Stomach (tissue), 9 donors: ENCODE measurements around the gene MINK1. TPM values are rescaled to one million over a fixed set of nuclear protein-coding genes. Genes with fewer than 3 reads are reported as not detected.
"Not testable (repeated sequence)": the region's sequence is repeated elsewhere in the genome, so short reads cannot be mapped to it uniquely, and the experiment has no call there.

Experiments
- DNase-seq, 2 donors: peaks; one replicate each; pipeline versions ENCODE4 v3.0.0 to v3.0.0-alpha.2; 2013 to 2019
- H3K27ac ChIP-seq, 5 donors: fragments of 200-600 bp in 4 of 5; sonication (generic) in 4 of 5; one replicate each; pipeline ENCODE4 v1.5.1; 2013 to 2019; ENCODE audit warnings: mild to moderate bottlenecking in 1 of 5, moderate library complexity in 1 of 5
- H3K27me3 ChIP-seq, 3 donors: fragments of 200-600 bp; sonication (generic); one replicate each; pipeline ENCODE4 v1.5.1; 2017 to 2019; ENCODE audit warnings: mixed run types in 1 of 3
- H3K36me3 ChIP-seq, 4 donors: fragments of 200-600 bp; sonication (generic); 1 replicate in 3 of 4; 2 replicates in 1 of 4; pipeline ENCODE4 v1.5.1; 2016 to 2019
- H3K4me1 ChIP-seq, 4 donors: fragments of 200-600 bp; sonication (generic); one replicate each; pipeline ENCODE4 v1.5.1; 2016 to 2019
- H3K4me3 ChIP-seq, 4 donors: fragments of 200-600 bp; sonication (generic) in 3 of 4; one replicate each; pipeline ENCODE4 v1.5.1; 2016 to 2019; ENCODE audit warnings: mild to moderate bottlenecking in 1 of 4
- H3K9me3 ChIP-seq, 4 donors: fragments of 200-600 bp; sonication (generic); one replicate each; pipeline ENCODE4 v1.5.1; 2016 to 2019
- CTCF ChIP-seq, 7 experiments: fragments of 450-650 bp in 4 of 7; fragments of 200-600 bp in 3 of 7; sonication (generic) in 3 of 7; IDR thresholded peaks; one replicate each; pipeline ENCODE4 v1.5.1; 2016 to 2019; ENCODE audit warnings: antibody characterized with exemption in 7 of 7, control low read depth in 2 of 7, mild to moderate bottlenecking in 1 of 7
- EP300 ChIP-seq: sonication (generic); formaldehyde crosslinking; IDR thresholded peaks from one replicate; pipeline ENCODE4 v1.6.1; 2017; ENCODE audit warnings: antibody characterized with exemption
- POLR2A ChIP-seq, 4 donors: fragments of 450-650 bp; IDR thresholded peaks; one replicate each; pipeline ENCODE4 v1.6.1; 2016; ENCODE audit warnings: antibody characterized with exemption in 4 of 4, control low read depth in 2 of 4, mild to moderate bottlenecking in 1 of 4, moderate library complexity in 1 of 4
- POLR2AphosphoS5 ChIP-seq, 3 donors: sonication (generic); formaldehyde crosslinking; IDR thresholded peaks; one replicate each; pipeline ENCODE4 v1.6.1; 2016; ENCODE audit warnings: antibody characterized with exemption in 3 of 3
- WGBS, 5 donors: extraction: QIAGEN DNeasy Blood & Tissue Kit in 3 of 5; methylation state at CpG; one replicate each; pipeline versions ENCODE4 v1.1.5 to v1.1.7; 2013 to 2018; 5-methylcytosine and 5-hydroxymethylcytosine counted together
- intact Hi-C: fragments of 100-400 bp; cut with DNase I; formaldehyde crosslinking; loops from one replicate; pipeline ENCODE4 v1.15.1; 2023; ENCODE audit warnings: low total_unique reads
- polyA plus RNA-seq, 3 donors: library from polyadenylated mRNA; stranded (reverse); fragments of 200-250 nt; gene quantifications; one replicate each; pipeline ENCODE4 v1.2.3, GENCODE V29; 2013
- total RNA-seq, 5 donors: library from RNA; depleted of rRNA; stranded (reverse); fragments of >200 nt; gene quantifications; one replicate each; pipeline versions ENCODE4 v1.1.0 to v1.2.3, GENCODE V29; 2014 to 2016
- donor health status: healthy with polysubstance abuse.
- donor health status: Bipolar disorder and iron deficiency.
- donor health status: healthy.

MINK1 gene
- total and polyA plus RNA-seq, 8 donors: 24.6 to 230 (median 49.4) TPM

DNA sequence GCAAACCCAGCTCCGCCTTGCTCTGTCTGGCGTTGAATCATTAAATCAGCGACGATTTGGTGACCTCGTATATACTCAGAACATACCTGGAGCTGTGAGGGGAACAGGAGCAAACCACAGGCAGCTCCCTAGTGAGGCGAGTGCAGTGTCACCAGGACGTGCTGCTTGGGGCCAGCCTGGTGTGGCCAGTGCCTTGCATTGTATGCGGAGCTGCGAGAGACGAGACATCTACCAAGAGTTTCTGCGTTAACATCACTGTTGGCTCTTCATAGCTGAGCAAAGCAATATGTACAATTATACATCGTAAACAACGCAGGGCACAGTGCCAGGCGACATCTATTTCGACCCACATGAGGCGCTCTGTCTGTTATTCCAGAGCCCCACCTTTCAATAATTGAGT is 27.9 kb downstream of the MINK1 start:
- H3K27me3 ChIP-seq: no peaks in the 10 kb centered on the region
- H3K9me3 ChIP-seq: no peaks in the 10 kb centered on the region
- intact Hi-C loops: no loop called here
- WGBS, 5 donors: 88 to 93% (median 91%) methylated on average over 16 of the region's 16 CpGs
- peaks cover 4 to 25% (median 16%) of the 10 kb centered on the region in 4 donors for H3K36me3 ChIP-seq
- peaks cover 10 to 25% (median 21%) of the 10 kb centered on the region in 4 donors for H3K4me1 ChIP-seq
- DNase-seq: no peak
- TF ChIP-seq EP300: no peak
- TF ChIP-seq POLR2A (IDR thresholded peaks at IDR 0.05): no peak
- no peak for TF ChIP-seq CTCF (IDR thresholded peaks at IDR 0.05)
- no peak for TF ChIP-seq POLR2AphosphoS5 (IDR thresholded peaks at IDR 0.05)
- H3K27ac ChIP-seq: no peak overlapping the region
- no peak overlapping the region for H3K4me3 ChIP-seq

- H3K36me3 ChIP-seq: peaks cover 4 to 21% (median 14%) of the 10 kb centered on the region in 4 donors
- H3K27me3 ChIP-seq: no peaks in the 10 kb centered on the region
- peaks cover 9 to 21% (median 16%) of the 10 kb centered on the region in 4 donors for H3K4me1 ChIP-seq
- TF ChIP-seq POLR2A (IDR thresholded peaks at IDR 0.05): no peak
- TF ChIP-seq CTCF (IDR thresholded peaks at IDR 0.05): no peak
- no peak for TF ChIP-seq EP300
- TF ChIP-seq POLR2AphosphoS5 (IDR thresholded peaks at IDR 0.05): no peak
- no peak overlapping the region for H3K4me3 ChIP-seq
- no peak overlapping the region for H3K27ac ChIP-seq
- intact Hi-C loops: no loop called here
- DNase-seq: no peak
- no peaks in the 10 kb centered on the region for H3K9me3 ChIP-seq
- 88 to 98% (median 91%) methylated on average over 4 of the region's 4 CpGs for WGBS, 5 donors
Measured at GRCh38 chr17:4862720-4863119, 29.6 kb downstream of the MINK1 start.

DNA sequence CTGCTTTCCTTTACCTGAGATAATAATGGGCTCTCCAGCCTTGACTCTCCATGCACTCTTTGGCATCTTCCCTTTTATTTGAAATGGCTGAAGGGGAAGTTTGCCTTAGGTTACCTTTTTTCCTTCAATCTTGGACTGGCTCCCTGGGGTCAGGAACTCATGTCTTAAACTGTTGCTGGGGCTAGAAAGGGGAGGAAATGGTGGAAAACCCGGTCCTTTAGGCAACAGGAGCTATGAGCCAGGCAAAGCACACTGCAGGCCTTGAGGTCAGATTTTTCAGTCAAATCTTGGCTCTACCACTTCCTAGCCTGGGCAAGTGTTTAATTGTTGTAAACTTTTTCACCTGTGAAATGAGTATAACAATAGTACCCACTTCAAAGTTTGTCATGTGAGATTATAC is 30.2 kb downstream of the MINK1 start:
- peaks cover 4 to 21% (median 15%) of the 10 kb centered on the region in 4 donors for H3K36me3 ChIP-seq
- no peaks in the 10 kb centered on the region for H3K9me3 ChIP-seq
- no peaks in the 10 kb centered on the region for H3K27me3 ChIP-seq
- intact Hi-C loops: no loop called here
- H3K27ac ChIP-seq: no peak overlapping the region
- no peak for DNase-seq
- peaks cover 3 to 15% (median 10%) of the 10 kb centered on the region in 4 donors for H3K4me1 ChIP-seq
- TF ChIP-seq POLR2A (IDR thresholded peaks at IDR 0.05) (no peak), EP300 (no peak), POLR2AphosphoS5 (IDR thresholded peaks at IDR 0.05) (no peak), CTCF (IDR thresholded peaks at IDR 0.05) (no peak)
- H3K4me3 ChIP-seq: no peak overlapping the region
- 63 to 83% (median 76%) methylated on average over 1 of the region's 1 CpG for WGBS, 5 donors

GRCh38 chr17:4867535-4867934 is 34.4 kb downstream of the MINK1 start:
- H3K4me1 ChIP-seq, H3K27ac ChIP-seq, H3K4me3 ChIP-seq, intact Hi-C loops, DNase-seq, H3K9me3 ChIP-seq, H3K27me3 ChIP-seq: not testable (repeated sequence)
- WGBS, 5 donors: 74 to 95% (median 86%) methylated on average over 5 of the region's 5 CpGs
- H3K36me3 ChIP-seq: peaks cover 0 to 14% (median 8%) of the 10 kb centered on the region in 4 donors

- DNase-seq: not testable (repeated sequence)
Measured at GRCh38 chr17:4869058-4869998, 36.2 kb downstream of the MINK1 start.

More at GRCh38 chr17:4869058-4869998, 36.2 kb downstream of the MINK1 start:
- H3K4me3 ChIP-seq, intact Hi-C loops, H3K27ac ChIP-seq, H3K4me1 ChIP-seq, H3K9me3 ChIP-seq, H3K27me3 ChIP-seq: not testable (repeated sequence)
- WGBS, 5 donors: 95 to 98% (median 97%) methylated on average over 22 of the region's 22 CpGs
- H3K36me3 ChIP-seq: peaks cover 0 to 17% (median 13%) of the 10 kb centered on the region in 4 donors
